Brain pericyte (primary cell): ENCODE results near the gene TMEM80.

Experiments used
- DNase-seq: peaks from one replicate; pipeline ENCODE4 v3.0.0-alpha.2; 2012; ENCODE audit warnings: low read depth, low spot score

Gene TMEM80

GRCh38 chr11:699116-699508, 3.5 kb downstream of the TMEM80 start:
- DNase-seq = no peak

- DNase-seq = no peak
These were observed 4.1 kb downstream of the TMEM80 start for GRCh38 chr11:699753-700152.

GRCh38 chr11:701741-702461, 6.3 kb downstream of the TMEM80 start:
- DNase-seq = no peak

- no peak for DNase-seq
These were observed 7.1 kb downstream of the TMEM80 start for GRCh38 chr11:702462-703461.

GRCh38 chr11:703506-703905, 7.9 kb downstream of the TMEM80 start:
- no peak for DNase-seq

- no peak for DNase-seq
These were observed 8.6 kb downstream of the TMEM80 start for GRCh38 chr11:704228-704674.

- no peak for DNase-seq
These were observed 9.4 kb downstream of the TMEM80 start for GRCh38 chr11:704781-705645.

- no peak for DNase-seq
These were observed 10.2 kb downstream of the TMEM80 start, which contains the start of gene EPS8L2 for GRCh38 chr11:705646-706438. EPS8L2 (plus strand) TSS chr11:706231; CDS start chr11:709408, 3,177 bp downstream.

- no peak for DNase-seq
These were observed 10.9 kb downstream of the TMEM80 start for GRCh38 chr11:706439-706956.

- DNase-seq = no peak
These were observed 11.6 kb downstream of the TMEM80 start for GRCh38 chr11:706957-707816.

- DNase-seq = no peak
These were observed 12.3 kb downstream of the TMEM80 start for GRCh38 chr11:707817-708420.

- no peak for DNase-seq
These were observed 12.9 kb downstream of the TMEM80 start for GRCh38 chr11:708511-708910.

GRCh38 chr11:709109-709997, 13.7 kb downstream of the TMEM80 start:
- no peak for DNase-seq

- no peak for DNase-seq
These were observed 18.8 kb downstream of the TMEM80 start for GRCh38 chr11:714436-714835.

- no peak for DNase-seq
These were observed 23.8 kb downstream of the TMEM80 start for GRCh38 chr11:719214-720016.

GRCh38 chr11:720017-720641, 24.5 kb downstream of the TMEM80 start:
- DNase-seq = no peak
